ENCODE results near the gene FLNA.

GRCh38 chrX:154412468-154412867, 38.0 kb upstream of the FLNA start:
- no peak for TF ChIP-seq CTCF (conservative IDR thresholded peaks at IDR 0.05 in 1 of 2, IDR thresholded peaks at IDR 0.05 in 1 of 2; ENCODE audit: extremely low read depth in 1 of 2, insufficient read depth in 1 of 2, low read depth in 1 of 2, low read length in 2 of 2)
- no peak for TF ChIP-seq EZH2 (IDR thresholded peaks at IDR 0.05; ENCODE audit: borderline replicate concordance, low read length)

Measured in mammary epithelial cell (primary cell).